ENCODE data around the gene OR4K14.
"Not testable (repeated sequence)": the region's sequence is repeated elsewhere in the genome, so short reads cannot be mapped to it uniquely, and the experiment has no call there.

The OR4K14 gene, protein sequence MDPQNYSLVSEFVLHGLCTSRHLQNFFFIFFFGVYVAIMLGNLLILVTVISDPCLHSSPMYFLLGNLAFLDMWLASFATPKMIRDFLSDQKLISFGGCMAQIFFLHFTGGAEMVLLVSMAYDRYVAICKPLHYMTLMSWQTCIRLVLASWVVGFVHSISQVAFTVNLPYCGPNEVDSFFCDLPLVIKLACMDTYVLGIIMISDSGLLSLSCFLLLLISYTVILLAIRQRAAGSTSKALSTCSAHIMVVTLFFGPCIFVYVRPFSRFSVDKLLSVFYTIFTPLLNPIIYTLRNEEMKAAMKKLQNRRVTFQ

DNA sequence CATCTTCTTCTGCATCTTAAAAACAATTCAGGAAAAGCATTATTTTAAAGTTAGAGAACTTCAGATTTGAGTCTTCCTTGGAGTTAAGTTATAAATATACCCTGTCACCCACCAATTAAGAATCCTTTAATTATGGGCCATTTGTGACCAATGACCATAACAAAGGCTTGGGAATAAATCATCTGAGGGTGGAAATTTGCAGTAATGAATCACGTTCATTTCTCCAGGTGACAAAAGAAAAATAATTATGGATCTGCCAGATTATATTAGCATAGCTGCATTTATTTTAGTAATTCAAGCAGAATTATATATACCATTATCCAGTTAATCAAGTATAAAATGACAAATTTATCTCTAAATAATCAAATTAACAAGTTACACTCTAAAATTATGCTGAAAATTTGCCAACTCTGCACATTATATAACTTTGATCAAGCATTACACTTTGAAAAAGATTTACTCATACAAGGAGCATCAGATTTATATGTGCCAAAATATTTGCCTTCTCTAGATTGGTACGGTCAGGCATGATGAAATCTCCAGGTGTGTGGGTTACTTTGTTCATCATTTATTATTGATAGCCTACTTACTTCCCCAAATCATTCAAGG, at the start of gene OR4K14:
Gene OR4K14, minus strand, starts transcription at position 51 of the 609 bp plus-strand sequence. CDS start 4,114 bp downstream, outside the sequence.
- no peak for DNase-seq

DNA sequence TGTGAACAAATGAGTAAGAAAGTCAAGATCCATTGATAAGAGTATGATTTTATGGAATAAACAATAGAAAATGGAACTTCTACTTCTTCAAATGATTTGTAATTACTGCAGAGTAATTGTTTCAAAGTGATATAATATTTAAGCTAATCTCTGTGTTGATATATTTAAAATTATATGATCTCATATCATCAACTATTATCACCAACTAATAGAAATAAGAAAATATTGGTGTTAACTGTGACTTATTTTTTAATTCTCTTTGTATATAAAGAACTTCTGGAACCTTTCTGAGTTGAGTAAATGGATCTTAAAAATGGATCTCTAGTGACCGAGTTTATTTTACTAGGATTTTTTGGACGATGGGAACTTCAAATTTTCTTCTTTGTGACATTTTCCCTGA, 40.6 kb upstream of the OR4K14 start, which contains the start of gene OR4L1:
Gene OR4L1, plus strand, starts transcription at position 301 of the 400 bp plus-strand sequence. Its CDS starts 0 bp downstream, at position 301.
- DNase-seq: no peak

DNA sequence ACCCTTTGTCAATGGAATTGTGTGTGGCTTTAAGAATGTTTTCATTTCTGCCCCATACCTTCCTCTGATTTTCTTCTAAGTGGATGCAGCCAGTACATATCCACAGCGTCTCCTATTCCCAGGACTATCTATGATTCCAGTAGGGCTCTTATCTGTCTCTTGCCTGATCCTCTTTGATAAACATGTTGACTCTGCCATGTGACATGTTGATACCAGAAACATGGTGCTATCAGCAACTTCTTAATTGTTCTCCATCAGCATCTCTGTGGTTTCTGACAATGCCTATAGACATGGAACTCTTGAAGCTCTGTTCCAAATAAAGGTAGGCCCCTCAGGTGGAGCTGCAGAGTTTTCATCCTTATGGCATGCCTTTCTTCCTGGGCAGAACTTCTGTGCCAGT, 29.1 kb upstream of the OR4K14 start:
- DNase-seq: no peak

DNA sequence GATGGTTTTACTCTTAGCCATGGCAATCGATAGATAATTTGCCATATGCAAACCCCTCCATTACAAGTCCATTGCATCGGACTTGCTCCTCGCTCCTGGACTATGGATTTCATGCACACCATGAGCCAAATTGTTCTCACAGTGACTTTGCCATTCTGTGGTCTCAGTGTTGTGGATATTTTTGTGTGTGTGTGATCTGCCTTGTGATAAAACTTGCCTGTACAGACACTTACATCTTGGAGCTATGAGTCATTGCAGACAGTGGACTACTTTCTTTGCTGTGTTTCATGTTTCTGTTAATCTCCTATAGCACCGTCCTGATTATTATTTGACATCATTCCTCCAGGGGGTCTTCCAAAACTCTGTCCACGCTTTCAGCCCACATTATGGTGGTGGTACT, 25.1 kb upstream of the OR4K14 start:
- no peak for DNase-seq

GRCh38 chr14:20035938-20036337, 16.8 kb upstream of the OR4K14 start, which contains the start of gene OR4K13:
Gene OR4K13 (minus strand): TSS chr14:20036038. CDS start chr14:20034758, 1,280 bp downstream.
- DNase-seq: no peak

DNA sequence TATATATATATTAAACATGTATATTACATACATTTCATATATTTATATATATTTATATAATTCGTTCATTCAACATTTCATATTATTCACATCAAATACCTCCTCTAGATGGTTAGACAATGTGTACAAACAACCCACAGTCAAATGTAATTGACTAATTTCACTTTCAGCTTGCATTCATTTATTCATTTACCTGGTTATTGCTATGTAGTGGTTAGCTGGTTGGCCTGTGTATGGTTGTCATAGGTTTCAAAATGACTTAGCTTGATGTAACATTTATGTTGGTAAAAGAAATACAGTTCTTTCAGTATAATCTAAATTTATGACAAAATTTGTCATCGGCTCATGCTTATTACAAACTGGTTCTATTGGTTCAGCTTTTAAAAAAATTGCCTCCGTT, 16.3 kb upstream of the OR4K14 start:
- DNase-seq: no peak

GRCh38 chr14:20031058-20031457, 12.0 kb upstream of the OR4K14 start:
- DNase-seq: no peak

GRCh38 chr14:20008156-20008555, 11.0 kb downstream of the OR4K14 start:
- DNase-seq: no peak

GRCh38 chr14:20002319-20002718, 16.8 kb downstream of the OR4K14 start:
- no peak for DNase-seq

- no peak for DNase-seq
These were observed 17.2 kb downstream of the OR4K14 start, which contains the start of gene OR4Q2 for GRCh38 chr14:20001863-20002262. Gene OR4Q2 (plus strand): TSS chr14:20002163.

GRCh38 chr14:19993438-19993837, 25.7 kb downstream of the OR4K14 start:
- DNase-seq: no peak

DNA sequence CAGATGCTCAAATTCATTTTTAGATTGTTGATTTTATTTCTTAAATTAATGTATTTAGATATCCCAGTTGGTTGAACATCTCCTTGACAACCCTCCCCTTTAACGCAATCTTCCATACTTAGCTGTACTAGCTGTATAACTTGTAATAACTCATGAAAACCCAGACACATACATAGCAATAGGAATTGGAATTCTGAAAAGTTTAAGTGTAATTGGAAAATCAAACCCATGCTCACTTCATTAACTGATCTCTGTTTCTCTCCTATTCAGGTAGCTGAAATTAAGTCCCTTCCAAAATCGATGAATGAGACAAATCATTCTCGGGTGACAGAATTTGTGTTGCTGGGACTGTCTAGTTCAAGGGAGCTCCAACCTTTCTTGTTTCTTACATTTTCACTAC, 43.8 kb downstream of the OR4K14 start, which contains the start of gene OR4K15:
Gene OR4K15, plus strand, starts transcription at position 301 of the 400 bp plus-strand sequence. Its CDS starts 0 bp downstream, at position 301.
- DNase-seq: no peak

DNA sequence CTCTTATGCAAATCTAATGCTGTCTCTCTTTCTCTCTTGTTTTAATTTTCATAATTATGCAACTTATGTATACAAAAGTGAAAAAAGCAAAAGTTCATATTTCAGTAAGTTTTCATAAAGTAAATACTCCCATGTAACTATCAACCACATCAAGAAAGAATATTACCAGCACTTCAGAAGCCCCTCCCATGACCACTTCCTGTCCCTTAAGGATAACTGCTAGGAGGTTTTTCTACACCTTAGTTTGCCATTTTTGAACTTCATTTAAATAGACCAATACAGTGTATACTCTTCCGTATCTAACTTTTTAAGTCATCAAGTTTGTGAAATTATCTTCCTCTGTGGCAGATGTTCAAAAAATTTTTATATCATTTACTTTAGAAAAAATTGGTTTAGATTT, 44.3 kb downstream of the OR4K14 start:
- DNase-seq: no peak

DNA sequence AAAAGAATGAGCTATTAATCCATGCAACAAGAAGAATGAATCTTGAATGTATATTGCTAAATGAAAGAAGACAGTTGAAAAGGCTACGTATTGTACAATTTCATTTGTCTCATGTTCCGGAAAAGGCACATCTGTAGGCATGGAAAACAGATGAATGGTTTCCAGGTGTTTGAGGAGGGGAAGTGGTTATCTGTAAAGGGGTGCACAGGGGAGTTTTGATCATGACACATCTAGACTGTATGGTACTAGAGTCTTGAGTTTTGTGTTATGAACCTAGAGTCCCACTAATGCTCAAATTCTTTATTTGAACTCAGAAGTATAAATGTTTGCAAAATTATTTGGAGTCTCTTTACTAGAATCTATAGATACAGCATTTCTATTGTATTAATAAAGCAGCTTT, 49.4 kb downstream of the OR4K14 start:
- DNase-seq: not testable (repeated sequence)

All from NCI-H1694 treated with DMSO at 0.1 percent for 48 hours (cell line).